ENCODE results near the gene ITGBL1. TPM values are rescaled to one million over a fixed set of nuclear protein-coding genes. Genes with fewer than 3 reads are reported as not detected.

Gene ITGBL1, protein sequence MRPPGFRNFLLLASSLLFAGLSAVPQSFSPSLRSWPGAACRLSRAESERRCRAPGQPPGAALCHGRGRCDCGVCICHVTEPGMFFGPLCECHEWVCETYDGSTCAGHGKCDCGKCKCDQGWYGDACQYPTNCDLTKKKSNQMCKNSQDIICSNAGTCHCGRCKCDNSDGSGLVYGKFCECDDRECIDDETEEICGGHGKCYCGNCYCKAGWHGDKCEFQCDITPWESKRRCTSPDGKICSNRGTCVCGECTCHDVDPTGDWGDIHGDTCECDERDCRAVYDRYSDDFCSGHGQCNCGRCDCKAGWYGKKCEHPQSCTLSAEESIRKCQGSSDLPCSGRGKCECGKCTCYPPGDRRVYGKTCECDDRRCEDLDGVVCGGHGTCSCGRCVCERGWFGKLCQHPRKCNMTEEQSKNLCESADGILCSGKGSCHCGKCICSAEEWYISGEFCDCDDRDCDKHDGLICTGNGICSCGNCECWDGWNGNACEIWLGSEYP
- total RNA-seq (2014; rRNA removed), result 163 and 180 TPM in 2 replicates
- 168 TPM for polyA plus RNA-seq (2012)

GRCh38 chr13:101452519-101453485, at the start of gene ITGBL1:
Gene ITGBL1 (plus strand): TSS chr13:101452675. CDS start chr13:101452834, 159 bp downstream.
- peak; percentile 67 for DNase-seq (ENCODE audit: low read depth)

DNA sequence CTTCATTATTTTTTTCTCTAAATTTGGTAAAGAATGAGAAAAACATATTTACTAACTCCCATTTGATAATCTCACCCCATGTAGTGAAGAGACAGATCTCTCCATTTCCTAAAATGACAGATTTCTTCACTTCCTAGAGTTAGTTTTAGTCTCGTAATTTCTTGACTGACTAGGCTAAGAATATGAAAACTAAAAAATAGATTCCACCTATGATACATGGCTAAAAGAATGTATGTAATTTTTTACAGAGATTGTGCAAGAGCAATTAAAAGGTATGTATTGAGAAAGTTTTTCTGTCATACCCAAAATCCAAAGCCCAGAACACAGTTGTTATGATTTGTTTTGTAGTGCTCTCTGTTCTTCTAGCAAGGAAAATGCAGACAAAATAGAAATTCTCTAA, 45.7 kb upstream of the ITGBL1 start:
- DNase-seq (ENCODE audit: low read depth), result no peak

DNA sequence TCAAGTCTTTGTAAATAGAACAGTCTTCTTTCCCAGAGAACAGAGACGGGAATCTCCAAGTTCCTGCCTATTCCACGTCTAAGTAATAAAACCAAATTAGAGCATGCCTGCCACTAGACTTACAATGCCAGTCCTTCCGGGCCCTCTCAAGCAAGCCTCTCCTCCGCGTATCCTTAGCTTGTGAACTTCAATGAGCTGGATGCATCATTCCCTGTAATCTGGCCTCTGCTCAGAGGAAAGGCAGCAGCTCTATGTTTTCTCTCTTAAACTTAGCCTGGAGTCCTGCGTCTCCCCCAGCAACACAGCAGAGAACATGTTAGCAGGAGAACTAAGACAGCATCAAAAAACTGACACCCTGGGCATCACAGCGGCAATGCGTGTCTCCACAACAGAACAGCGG, 44.3 kb upstream of the ITGBL1 start:
- no peak for DNase-seq (ENCODE audit: low read depth)

GRCh38 chr13:101408992-101409656, 43.4 kb upstream of the ITGBL1 start:
- DNase-seq (ENCODE audit: low read depth), result no peak

DNA sequence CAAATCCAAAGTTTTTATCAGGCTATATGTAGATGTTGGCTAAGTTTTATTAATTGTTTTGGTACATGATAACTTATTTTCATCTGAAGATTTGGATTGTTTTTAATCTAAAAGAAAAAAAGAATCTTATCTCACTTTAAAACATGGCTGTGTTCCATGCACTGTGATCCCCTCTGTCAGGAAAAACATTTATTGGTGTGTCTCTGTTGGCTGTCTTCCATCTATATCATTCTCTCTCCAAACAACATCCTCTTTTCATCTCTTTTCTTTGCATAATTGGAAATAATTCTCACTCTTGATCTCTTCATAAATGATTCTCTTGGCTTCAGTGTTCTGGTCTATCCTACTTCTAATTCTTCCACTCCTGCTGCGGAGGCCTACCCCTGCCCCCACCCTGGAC, 40.4 kb upstream of the ITGBL1 start:
- DNase-seq (ENCODE audit: low read depth), result no peak

DNA sequence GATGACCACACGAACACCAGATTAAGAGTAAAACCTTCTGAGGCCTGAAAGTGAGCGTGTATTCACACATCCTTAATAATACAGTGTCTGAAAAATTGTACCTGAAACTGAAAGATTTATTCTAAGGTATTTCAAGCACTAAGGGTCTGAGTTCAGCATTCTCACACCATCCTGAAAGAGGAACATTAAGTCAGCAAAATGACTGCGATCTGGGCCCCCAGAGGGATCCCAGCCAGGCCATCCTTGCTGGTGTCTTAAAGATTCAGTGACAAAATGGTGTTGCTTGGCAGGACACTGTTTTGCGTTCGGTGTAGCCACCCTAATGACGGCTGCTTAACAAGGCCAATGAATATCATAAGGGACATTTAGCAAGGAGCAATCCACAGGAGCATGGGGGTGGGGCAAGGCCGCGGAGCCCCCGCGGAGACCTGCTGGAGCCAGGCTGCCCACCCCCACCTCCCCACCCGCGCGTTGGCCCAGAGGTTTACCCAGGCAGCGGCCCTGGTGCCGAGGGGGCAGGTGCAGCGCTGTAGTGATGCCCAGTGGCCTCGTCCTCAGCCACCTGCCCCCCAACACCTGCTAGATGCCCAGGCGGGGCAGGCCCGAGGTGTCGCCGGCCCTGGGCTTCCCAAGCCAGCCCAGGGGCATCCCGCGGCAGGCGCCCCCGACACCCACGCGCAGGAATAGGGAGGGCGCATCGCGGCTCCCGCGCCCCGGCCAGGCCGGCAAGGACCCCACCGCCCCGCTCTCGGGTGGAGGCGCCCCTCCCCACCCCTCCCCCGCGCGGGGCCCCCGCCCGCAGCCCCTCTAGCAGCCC, 36.9 kb upstream of the ITGBL1 start:
- DNase-seq (ENCODE audit: low read depth), result no peak

DNA sequence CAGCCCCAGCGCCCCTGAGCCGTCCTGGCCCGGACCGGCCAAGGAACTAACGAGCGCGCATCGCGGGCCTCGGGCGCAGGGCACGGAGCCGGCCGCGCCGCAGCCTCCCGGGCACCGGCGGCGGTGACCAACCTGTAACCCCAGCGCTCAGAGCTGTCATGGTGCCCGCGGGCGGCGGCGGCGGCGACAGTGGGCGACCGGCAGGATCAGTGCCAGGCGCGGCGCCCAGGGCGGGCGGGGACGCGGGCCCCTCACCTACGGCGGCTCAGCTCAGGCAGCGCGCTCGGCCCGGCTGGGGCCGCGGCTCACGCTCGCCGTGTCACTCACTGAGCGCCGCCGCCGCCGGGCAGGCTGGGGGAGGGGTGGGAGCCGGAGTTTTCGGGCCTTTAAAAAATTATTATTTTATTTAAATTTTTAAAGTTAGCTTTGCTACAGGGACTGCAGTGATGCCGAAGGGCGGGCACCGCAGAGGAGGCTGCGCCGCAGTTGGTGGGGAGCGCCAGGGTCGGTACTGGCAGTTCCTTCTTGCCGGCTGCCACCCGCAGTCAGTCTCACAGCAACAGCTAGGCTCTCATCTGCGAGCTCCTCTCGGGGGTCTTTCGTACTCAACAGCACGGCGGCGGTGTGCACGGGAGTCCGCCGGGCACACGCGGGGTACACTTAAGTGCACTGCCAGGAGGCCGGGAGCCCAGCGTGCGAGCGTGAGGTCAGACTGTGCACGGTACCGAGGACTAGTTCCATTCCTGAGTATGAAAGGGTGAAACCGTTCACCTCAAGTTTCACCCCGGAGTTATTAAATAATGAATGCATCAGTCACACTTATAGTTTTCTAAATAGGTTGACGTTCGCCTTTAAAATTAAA, 36.1 kb upstream of the ITGBL1 start, which contains the start of gene NALCN:
Gene NALCN (minus strand): TSS at position 328 of the 862 bp plus-strand sequence. CDS start 17,382 bp downstream, outside the sequence.
- no peak for DNase-seq (ENCODE audit: low read depth)

DNA sequence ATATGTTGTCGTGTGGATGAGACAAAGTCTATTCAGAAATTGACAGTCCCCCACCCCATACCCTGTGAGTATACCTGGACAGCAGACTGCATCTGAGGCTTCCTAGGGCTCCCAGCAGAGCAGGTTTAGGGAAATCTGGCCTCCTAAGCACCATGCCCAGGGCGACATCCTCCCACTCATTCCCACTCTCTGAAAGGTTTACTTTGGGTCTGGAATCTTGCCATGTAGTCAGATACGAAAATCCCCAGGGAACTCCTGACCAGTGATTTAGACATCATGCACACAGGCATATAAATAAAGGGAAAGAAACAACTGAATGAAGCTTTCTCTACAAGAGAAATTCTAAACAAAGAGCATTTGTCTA, 35.5 kb upstream of the ITGBL1 start:
- DNase-seq (ENCODE audit: low read depth), result peak; percentile 79

DNA sequence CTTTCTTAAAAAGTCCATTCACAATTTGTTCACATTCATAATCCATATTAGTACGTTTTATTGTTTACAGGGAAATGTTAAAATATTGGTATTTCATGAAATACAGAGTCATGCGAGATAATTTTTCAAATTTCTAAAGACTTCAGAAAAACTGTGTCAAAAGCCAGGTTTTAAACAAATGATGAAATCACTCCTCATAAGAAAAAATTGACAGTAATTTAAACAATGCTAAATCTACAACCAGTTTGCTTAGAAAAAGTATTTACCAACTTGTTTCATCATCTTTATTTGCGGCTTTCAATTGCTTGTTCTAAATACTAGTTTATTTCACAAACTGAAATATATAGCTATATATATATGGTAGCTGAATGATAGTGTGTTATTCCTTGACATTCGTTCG, 35.0 kb upstream of the ITGBL1 start:
- DNase-seq (ENCODE audit: low read depth), result no peak

DNA sequence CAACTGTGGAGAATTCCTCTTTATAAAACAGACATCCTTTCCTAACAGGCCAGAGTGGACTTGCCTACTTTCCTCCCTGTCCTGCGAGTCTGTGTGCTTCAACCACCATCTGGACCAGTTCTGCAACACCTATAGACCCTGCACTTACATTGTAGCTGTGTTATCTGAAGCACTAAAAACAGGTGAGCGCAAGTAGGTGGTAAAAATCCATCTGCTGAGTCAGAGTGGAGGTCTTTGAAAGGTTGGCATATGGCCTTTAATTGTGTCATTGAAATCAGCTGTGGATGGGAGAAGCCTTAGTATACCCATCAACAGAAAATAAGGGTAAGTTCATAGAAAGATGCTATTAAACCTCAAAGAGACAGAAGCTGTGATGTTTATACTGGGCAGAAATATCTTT, 28.6 kb upstream of the ITGBL1 start:
- no peak for DNase-seq (ENCODE audit: low read depth)

DNA sequence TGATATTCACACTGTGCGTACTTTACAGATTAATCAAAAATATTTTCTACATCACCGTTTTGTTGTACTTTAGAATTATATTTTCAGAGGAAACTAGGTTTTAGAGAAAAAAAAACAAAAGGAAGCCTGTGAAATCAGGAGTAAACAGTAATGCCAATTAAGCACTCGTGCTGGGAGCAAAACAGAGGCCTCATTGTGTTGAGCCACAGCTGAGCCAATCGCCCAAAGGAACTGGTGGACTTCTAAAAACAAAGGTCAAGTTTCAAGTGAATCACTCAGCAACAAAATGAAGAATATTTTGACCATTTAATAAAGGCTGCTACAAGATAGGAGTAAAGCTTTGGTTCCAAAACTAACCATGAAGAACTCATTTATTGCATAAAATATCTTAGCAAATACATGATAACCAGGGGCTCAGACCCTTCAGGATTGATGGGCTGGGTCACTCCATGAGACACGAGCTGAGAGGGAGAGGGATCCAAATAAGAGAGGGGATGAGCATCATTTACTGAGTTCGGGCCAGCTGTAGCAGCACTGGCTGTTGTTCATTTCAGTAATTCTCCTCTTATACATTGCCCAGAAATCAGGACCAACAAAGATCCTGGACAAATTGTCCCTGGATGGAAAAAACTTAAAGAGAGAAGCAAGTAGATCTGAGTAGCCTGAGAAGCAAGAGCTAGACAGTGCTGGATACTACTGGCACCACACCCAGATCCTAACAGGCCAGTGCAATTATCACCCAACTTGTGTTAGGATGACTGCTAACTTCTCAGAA, 27.9 kb upstream of the ITGBL1 start:
- DNase-seq (ENCODE audit: low read depth), result peak; percentile 70

DNA sequence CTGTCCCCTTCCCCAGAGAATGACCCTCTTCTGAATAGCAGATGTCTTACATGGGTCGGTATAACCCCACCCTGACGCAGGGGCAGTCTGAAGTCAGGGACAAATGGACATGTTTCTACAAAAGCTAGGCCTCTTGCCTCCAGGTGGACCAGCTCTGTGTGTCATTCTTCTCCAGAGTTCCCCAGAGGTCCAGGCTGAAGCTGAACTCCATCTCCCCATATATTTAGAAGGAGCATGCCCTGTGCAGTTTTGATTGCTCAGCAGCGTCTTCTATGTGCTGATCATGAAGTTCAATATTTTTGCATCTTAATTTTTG, 27.4 kb upstream of the ITGBL1 start:
- no peak for DNase-seq (ENCODE audit: low read depth)

DNA sequence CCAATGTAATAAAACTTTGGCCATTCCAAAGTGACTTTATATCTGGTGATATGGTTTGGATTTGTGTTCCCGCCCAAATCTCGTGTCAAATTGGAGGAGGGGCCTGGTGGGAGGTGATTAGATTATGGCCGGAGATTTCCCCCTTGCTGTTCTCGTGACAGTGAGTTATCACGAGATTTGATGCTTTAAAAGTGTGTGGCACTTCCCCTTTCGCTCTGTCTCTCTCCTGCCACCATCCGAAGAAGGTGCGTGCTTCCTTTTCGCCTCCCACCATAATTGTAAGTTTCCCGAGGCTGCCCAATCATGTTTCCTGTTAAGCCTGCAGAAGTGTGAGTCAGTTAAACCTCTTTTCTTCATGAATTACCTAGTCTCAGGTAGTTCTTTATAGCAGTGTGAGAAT, 26.9 kb upstream of the ITGBL1 start:
- no peak for DNase-seq (ENCODE audit: low read depth)

- no peak for DNase-seq (ENCODE audit: low read depth)
These were observed 22.7 kb upstream of the ITGBL1 start for GRCh38 chr13:101429733-101430132.

DNA sequence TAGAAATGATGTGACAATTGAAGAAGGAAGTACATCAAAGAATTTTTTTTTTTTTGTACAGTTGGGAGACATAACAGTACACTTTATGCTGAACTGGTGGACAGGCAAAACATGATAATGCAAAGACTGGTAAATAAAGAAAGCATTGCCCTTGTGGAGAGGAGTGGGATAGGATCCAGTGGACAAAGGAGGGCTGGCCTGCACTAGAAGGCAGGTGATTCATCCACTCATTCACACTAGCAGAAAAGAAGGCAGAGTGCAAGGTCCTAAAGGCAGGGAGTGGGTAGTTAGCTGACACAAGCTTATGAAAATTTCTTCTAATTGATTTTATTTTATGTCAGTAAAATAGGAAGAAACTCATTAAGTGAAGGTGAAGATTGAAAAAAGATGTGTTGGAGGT, 18.6 kb upstream of the ITGBL1 start:
- DNase-seq (ENCODE audit: low read depth), result no peak

GRCh38 chr13:101434486-101434885, 18.0 kb upstream of the ITGBL1 start:
- DNase-seq (ENCODE audit: low read depth), result no peak

DNA sequence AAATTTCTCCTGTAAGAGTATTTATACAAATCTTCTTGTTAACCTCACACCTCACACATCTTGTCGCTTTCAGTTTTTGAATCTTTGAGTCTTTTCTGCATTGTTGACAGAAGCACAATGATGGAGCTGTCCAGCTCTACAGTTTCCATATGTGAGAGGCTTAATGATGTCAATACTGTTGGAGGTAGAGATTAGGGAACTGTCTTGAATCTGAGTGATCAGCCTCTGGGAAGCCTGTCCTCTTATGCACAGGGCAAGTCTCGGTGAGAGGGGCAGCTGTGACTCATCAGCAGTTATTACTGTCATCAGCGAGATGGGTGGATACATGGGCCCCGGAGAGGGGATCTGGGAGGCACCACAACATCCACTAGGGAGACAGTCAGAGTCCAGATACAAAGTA, 4.6 kb upstream of the ITGBL1 start:
- DNase-seq (ENCODE audit: low read depth), result no peak

GRCh38 chr13:101449790-101450748, 2.4 kb upstream of the ITGBL1 start:
- peak; percentile 96 for DNase-seq (ENCODE audit: low read depth)
